Right lobe of liver (tissue), 6 donors: ENCODE data around the gene PTN. TPM values are rescaled to one million over a fixed set of nuclear protein-coding genes. Genes with fewer than 3 reads are reported as not detected.
A peak's percentile ranks its signal among the peaks of the same experiment; 100 is the strongest.

Source experiments
- ATAC-seq, 4 donors: fragments of 200-7000 bp; cut with Tn5 transposase; one replicate each; pipeline ENCODE4 v1.9.1; 2020; ENCODE audit warnings: mild to moderate bottlenecking in 4 of 4, moderate library complexity in 4 of 4
- DNase-seq, 3 donors: peaks; one replicate each; pipeline ENCODE4 v3.0.0-alpha.2; 2020
- H3K27ac ChIP-seq, 3 donors: fragments of 200-600 bp; one replicate each; pipeline ENCODE4 v1.8.0; 2022
- H3K27me3 ChIP-seq, 2 donors: fragments of 200-600 bp; one replicate each; pipeline ENCODE4 v1.8.0; 2022
- H3K36me3 ChIP-seq, 4 donors: fragments of 200-600 bp; sonication (generic) in 1 of 4; one replicate each; pipeline versions ENCODE4 v1.5.1 to v1.8.0; 2017 to 2022; ENCODE audit warnings: control low read depth in 1 of 4
- H3K4me1 ChIP-seq, 4 donors: fragments of 200-600 bp; sonication (generic) in 1 of 4; one replicate each; pipeline versions ENCODE4 v1.5.1 to v1.8.0; 2017 to 2022; ENCODE audit warnings: control low read depth in 1 of 4
- H3K4me3 ChIP-seq, 3 donors: fragments of 200-600 bp; one replicate each; pipeline ENCODE4 v1.8.0; 2022
- H3K9me3 ChIP-seq, 4 donors: fragments of 200-600 bp; sonication (generic) in 1 of 4; one replicate each; pipeline versions ENCODE4 v1.5.1 to v1.8.0; 2017 to 2022; ENCODE audit warnings: control low read depth in 1 of 4
- POLR2A ChIP-seq: fragments of 450-650 bp; IDR thresholded peaks from one replicate; pipeline ENCODE4 v1.6.1; 2017; ENCODE audit warnings: antibody characterized with exemption, mild to moderate bottlenecking
- WGBS: methylation state at CpG from one replicate; pipeline ENCODE4 v1.1.6; 2018; ENCODE audit warnings: low coverage, low lambda C conversion rate; ENCODE audit not compliant: insufficient coverage; ENCODE audit errors: missing lambda C conversion rate; 5-methylcytosine and 5-hydroxymethylcytosine counted together
- intact Hi-C, 2 donors: fragments of 100-400 bp; cut with DNase I; formaldehyde crosslinking; loops; one replicate each; pipeline versions ENCODE4 v1.11.2 to v1.14.1; 2022
- total RNA-seq, 6 experiments: library from RNA; depleted of rRNA in 2 of 6; stranded (reverse); fragments of >200 nt in 2 of 6; fragmentation: NEBNext Ultra II Directional in 3 of 6; extraction: Animal tissue kit (Norgen Biotek cat#: 25700) in 3 of 6; gene quantifications; one replicate each; pipeline versions ENCODE4 v1.1.0 to v1.2.4, GENCODE V29; 2016 to 2023
- TF ChIP-seq, protein P1 (sequence below), 4 donors: fragments of 200-600 bp in 3 of 4; fragments of 450-650 bp in 1 of 4; IDR thresholded peaks; one replicate each; pipeline versions ENCODE4 v1.5.1 to v1.8.0; 2016 to 2022; ENCODE audit warnings: antibody characterized with exemption in 4 of 4, mild to moderate bottlenecking in 2 of 4
- donor health status: DM: no; HTN: yes; CAD: no.
- donor health status: DM: no; HTN: no; CAD: no.
- donor health status: DM: no; HTN: no; CAD: no.
- donor health status: DM: no; HTN: yes; CAD: no.
- donor health status: DM: no; HTN: yes; CAD: no.

Gene PTN
- total RNA-seq, 6 experiments from 2014 or later, result 0.31 to 1.7 (median 0.89) TPM

DNA sequence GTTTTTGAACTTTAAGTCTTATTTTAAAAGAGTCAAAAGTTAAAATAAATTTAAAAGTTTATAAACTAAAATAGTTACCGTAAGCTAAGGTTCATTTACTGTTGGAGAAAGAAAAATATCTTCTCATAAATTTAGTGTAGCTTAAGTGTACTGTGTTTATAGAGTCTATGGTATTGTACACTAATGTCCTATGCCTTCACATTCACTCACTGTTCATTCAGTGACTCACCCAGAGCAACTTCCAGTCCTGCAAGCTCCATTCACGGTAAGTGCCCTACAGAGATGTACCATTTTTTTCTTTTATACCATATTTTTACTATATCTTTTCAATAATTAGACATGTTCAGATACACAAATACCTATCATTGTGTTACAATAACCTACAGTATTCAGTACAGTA lies 97.6 kb downstream of the PTN start:
- H3K9me3 ChIP-seq, result no peaks in the 10 kb centered on the region
- WGBS, result 91% methylated on average over 2 of the region's 2 CpGs
- ATAC-seq (no peak), DNase-seq (no peak)
- H3K36me3 ChIP-seq, result no peaks in the 10 kb centered on the region
- peaks cover 0 to 4% (median 0%) of the 10 kb centered on the region in 4 donors for H3K4me1 ChIP-seq
- H3K27me3 ChIP-seq, result no peaks in the 10 kb centered on the region
- intact Hi-C loops, result no loop called here
- H3K4me3 ChIP-seq, result no peak overlapping the region
- no peak for TF ChIP-seq POLR2A
- TF ChIP-seq, protein P1, sequence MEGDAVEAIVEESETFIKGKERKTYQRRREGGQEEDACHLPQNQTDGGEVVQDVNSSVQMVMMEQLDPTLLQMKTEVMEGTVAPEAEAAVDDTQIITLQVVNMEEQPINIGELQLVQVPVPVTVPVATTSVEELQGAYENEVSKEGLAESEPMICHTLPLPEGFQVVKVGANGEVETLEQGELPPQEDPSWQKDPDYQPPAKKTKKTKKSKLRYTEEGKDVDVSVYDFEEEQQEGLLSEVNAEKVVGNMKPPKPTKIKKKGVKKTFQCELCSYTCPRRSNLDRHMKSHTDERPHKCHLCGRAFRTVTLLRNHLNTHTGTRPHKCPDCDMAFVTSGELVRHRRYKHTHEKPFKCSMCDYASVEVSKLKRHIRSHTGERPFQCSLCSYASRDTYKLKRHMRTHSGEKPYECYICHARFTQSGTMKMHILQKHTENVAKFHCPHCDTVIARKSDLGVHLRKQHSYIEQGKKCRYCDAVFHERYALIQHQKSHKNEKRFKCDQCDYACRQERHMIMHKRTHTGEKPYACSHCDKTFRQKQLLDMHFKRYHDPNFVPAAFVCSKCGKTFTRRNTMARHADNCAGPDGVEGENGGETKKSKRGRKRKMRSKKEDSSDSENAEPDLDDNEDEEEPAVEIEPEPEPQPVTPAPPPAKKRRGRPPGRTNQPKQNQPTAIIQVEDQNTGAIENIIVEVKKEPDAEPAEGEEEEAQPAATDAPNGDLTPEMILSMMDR (IDR thresholded peaks at IDR 0.05), result no peak
- no peak overlapping the region for H3K27ac ChIP-seq

GRCh38 chr7:137245186-137245585 lies 98.3 kb downstream of the PTN start:
- TF ChIP-seq POLR2A, result no peak
- TF ChIP-seq, protein P1 (IDR thresholded peaks at IDR 0.05), result no peak
- H3K36me3 ChIP-seq, result no peaks in the 10 kb centered on the region
- no peak for ATAC-seq
- WGBS, result 97% methylated on average over 4 of the region's 4 CpGs
- no peak overlapping the region for H3K27ac ChIP-seq
- intact Hi-C loops, result no loop called here
- peaks cover 0 to 4% (median 0%) of the 10 kb centered on the region in 4 donors for H3K4me1 ChIP-seq
- no peaks in the 10 kb centered on the region for H3K27me3 ChIP-seq
- H3K4me3 ChIP-seq, result no peak overlapping the region
- DNase-seq, result no peak
- no peaks in the 10 kb centered on the region for H3K9me3 ChIP-seq

- DNase-seq, result peak; percentile 25 to 73 (median 54)
- no peak for TF ChIP-seq POLR2A
- TF ChIP-seq, protein P1 (IDR thresholded peaks at IDR 0.05), result no peak
- intact Hi-C loops, result no loop called here
- WGBS, result 41% methylated on average over 7 of the region's 8 CpGs
- Histone ChIP-seq H3K36me3 (no peaks in the 10 kb centered on the region), H3K4me3 (no peak overlapping the region), H3K9me3 (no peaks in the 10 kb centered on the region), H3K27me3 (no peaks in the 10 kb centered on the region), H3K27ac (peak overlapping the region in 1 of 3 donors; percentile 67), H3K4me1 (peaks cover 0 to 4% (median 0%) of the 10 kb centered on the region in 4 donors)
- ATAC-seq, result peak; percentile 96 to 99 (median 98)
Measured at GRCh38 chr7:137243741-137244140, 99.8 kb downstream of the PTN start.

DNA sequence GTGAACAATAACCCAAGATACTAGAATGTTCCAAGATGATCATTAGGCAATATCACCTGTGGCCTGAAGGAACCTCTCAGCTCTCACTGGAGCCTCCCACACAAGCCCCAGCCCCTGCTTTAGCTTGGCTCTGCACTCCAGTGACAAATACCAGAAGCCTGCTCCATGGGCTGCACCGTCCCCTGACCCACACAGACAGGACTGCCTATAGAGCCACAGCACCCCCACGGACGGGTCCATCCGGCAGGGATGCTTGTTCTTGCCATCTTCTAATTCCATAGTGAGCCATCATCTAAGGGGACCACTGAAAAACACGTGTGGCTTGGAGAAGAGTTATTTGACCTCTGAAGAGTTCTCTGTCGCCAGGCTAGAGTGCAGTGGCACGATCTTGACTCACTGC lies 100.9 kb downstream of the PTN start:
- Histone ChIP-seq H3K36me3 (no peaks in the 10 kb centered on the region), H3K9me3 (no peaks in the 10 kb centered on the region), H3K27ac (no peak overlapping the region), H3K27me3 (no peaks in the 10 kb centered on the region), H3K4me3 (no peak overlapping the region), H3K4me1 (peaks cover 0 to 4% (median 0%) of the 10 kb centered on the region in 4 donors)
- DNase-seq (no peak), ATAC-seq (no peak)
- TF ChIP-seq, protein P1 (IDR thresholded peaks at IDR 0.05), result no peak
- no peak for TF ChIP-seq POLR2A
- no CpG with 5 or more reads among the region's 7 CpGs for WGBS
- intact Hi-C loops, result no loop called here
